ENCODE results near the gene IRAK1.
A peak's percentile ranks its signal among the peaks of the same experiment; 100 is the strongest.
"Not testable (repeated sequence)": the region's sequence is repeated elsewhere in the genome, so short reads cannot be mapped to it uniquely, and the experiment has no call there.

The IRAK1 gene

DNA sequence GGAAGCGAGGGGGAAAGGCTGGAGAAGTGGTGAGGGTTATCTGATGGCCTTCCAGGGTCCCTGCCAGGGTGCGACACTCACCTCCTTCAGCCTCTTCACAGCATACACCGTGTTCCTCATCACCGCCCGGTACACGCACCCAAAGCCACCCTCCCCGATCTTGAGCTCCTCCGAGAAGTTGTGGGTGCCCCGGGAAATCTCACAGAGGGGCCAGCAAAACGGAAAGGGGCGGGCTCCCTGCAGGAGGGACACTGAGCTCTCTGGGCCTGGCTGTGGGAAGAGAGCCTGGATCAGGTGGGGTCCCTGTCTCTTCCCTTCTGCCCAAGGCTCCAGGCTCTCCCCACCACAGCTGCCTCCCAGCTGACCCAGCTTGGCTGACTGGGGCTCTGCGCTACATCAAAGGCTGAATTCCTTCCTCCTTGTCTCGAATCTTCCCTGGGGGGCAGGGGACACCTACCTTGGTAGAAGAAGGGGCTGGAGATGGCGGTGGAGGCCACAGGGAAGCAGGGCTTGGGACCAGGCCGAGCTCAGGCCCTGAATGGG is 1.1 kb downstream of the IRAK1 start:
- no peak for DNase-seq

DNA sequence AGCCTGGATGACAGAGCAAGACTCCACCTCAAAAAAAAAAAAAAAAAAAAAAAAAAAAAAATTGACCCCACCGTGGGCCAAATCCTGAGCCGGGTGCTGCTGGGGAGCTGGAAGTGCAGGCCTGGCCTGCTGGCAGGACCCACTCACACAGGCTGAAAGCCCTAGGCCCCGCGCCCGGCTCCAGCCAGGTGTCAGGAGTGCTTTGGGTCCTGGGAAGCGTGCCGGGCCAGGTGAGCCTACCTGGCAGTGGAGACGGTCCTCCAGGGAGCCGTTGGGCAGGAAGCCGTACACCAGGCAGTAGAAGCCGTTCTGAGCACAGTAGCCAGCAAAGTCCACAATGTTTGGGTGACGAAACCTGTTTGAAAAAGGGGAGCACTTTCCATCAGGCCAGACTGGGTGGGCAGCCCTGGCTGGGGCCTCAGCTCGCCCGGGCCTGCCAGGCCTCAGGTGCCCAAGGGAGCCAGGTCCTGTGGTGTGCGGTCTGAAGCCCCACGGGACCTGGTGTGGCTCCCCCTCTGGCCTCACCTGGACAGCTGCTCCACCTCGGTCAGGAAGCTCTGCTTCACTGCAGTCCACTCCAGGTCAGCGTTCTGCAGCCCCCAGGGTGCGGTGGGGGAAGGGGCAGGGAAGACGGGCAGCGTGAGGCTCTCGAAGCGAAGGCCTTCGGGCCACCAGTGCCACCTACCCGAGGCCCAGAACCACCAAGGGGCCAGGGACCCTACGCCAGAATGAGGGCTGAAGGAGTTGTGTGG is 1.8 kb downstream of the IRAK1 start:
- no peak for DNase-seq

DNA sequence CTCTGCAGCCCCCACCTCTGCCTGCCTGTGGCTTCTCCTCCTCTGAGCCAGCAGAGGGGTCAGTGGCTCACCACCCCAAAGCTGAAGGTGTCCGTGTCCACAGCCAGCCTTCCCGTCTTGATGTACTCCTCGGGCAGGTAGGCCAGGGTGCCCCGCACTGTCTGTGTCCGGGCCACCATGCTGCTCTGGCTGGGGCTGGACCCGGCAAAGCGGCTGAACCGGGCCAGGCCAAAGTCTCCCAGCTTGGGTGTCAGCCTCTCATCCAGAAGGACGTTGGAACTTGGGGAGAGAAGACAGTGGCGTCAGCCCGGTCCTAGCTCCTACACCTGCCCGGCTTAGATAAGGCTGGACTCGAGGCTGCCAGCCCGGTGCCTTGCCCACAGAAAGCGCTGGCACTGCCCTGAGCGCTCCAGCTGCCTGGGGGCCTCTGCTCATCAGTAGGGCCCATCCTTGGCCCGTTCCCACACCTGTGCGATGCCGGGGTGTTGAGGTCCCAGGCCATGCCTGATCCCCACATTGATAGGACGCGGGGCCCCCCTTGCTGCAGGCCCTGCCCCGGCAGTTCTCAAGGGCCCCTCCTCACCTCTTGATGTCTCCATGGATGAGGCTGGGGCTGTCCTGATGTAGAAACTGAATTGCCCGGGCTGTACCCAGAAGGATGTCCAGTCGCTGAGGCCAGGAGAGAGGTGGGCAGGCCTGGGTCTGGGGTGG is 3.2 kb downstream of the IRAK1 start:
- no peak for DNase-seq

DNA sequence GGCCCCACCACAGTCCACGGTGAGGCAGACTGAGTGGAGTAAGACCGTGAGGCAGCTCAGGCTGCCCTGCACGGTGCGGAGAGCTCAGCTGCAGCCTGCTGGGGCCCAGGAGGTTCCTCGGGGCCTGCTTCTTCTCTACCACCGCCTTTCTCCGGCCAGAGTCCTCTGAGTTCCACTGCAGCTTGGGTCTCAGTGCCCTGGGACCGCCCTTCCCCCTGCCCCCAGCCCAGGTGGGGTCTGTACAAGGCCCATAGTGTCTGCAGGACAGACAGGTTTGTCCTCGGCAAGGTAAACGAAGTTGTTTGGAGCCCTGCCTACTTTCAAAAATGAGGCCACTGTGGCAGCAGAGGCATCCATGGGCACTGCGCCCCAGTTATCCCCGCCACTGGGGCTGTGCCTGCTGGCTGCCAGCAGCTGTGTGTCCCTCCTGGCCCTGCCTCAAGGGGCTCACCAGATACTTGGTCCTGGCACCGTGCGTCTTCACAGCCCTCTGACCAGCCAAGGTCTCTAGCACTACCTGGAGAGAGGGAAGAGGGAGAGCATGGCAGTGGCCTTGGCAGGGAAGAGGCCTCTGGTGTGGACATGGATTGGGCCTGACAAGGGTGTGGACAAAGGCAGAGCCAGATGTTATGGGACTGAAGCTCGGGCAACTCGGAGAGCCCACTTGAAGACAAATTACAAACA is 4.0 kb downstream of the IRAK1 start:
- no peak for DNase-seq

DNA sequence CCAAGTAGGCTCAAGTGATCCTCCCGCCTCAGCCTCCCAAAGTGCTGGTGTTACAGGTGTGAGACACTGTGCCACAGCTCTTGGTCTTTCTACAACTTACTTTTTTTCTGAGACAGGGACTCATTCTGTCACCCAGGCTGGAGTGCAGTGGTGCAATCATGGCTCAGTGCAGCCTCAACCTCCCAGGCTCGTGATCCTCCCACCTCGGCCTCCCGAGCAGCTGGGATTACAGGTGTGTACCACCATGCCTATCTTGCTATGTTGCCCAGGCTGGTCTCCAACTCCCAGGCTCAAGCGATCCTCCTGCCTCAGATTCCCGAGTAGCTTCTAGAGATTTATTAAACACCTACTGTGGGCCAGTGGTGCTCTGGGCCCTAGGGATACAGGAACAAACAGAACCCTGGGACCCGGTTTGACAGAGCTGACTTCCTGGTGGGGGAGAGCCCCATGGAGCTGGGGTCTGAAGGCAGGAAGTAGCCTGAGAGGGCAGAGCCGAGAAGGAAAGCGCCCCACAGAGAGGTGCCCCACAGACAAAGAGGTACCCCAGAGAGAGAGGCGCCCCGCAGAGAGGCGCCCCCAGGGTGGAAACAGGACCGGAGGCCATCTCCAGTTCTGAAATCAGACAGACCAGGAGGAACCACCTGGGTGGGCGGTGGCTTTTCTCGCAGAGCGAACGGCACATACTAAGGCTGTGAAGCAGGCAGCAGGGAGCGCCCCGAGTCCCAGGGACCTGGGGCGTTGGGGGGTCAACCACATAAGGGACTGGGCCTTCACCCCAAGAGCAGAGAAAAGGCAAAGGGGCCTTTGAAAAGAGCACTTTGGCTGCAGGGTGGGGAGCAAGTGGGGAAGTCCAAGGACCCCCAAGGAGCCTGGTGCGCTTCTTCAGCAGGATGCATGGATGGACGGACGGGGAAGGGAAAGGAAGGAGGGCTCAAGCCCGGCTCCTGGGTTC is 5.0 kb downstream of the IRAK1 start:
- no peak for DNase-seq

DNA sequence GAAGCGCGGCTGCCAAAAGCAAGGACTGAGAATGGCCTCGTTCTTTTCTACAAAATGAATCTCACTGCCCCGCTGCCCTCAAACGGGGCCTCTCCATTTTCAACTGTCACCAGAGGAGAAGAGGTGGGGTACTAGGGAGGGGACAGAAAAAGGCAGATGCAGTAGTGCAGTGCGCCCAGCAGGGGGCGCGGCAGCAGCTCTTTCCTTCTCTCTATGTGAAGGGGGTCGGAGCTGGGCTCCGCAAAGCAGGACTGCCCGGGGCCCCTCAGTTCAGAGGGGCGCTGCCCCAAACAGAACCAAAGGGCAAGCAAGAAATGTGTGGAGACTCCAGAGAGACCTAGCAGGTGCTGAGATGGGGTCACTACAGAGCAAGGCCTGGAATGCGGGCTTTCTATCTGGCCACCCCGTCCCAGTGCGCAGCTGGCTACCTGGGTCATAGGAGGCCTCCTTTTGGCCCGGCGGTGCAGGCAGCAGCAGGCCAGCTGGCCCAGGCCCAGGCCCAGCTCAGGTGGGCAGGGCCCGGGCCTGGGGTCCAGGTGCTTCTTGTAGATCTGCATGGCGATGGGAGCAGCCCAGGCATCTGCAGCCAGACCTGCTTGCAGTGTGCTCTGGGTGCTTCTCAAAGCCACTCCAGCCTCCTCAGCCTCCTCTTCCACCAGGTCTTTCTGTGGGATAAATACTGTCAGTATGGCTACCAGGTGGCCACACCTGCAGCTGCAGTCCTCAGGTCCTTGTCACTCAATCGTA is 5.9 kb downstream of the IRAK1 start:
- DNase-seq, result peak; percentile 27

DNA sequence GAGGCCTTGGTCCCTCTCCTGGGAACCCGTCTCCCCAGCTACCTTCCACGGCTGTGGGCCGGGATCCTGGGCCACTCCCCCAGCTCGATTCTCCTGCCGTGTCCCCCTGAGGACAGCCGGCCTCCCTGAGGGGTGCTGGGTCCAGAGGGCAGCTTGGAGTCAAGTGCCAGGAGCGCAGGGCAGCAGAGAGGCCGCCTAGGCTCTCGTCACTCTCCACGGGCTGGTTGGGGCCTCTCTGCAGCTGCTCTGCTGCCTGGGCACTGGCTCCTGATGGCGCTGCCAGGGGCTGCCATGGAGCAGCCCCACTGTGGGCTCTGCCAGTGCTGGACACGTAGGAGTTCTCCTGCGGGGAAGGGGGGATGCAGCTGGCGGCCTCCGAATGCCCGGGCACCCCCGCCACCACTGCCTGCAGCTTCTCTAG is 6.7 kb downstream of the IRAK1 start:
- DNase-seq, result no peak

DNA sequence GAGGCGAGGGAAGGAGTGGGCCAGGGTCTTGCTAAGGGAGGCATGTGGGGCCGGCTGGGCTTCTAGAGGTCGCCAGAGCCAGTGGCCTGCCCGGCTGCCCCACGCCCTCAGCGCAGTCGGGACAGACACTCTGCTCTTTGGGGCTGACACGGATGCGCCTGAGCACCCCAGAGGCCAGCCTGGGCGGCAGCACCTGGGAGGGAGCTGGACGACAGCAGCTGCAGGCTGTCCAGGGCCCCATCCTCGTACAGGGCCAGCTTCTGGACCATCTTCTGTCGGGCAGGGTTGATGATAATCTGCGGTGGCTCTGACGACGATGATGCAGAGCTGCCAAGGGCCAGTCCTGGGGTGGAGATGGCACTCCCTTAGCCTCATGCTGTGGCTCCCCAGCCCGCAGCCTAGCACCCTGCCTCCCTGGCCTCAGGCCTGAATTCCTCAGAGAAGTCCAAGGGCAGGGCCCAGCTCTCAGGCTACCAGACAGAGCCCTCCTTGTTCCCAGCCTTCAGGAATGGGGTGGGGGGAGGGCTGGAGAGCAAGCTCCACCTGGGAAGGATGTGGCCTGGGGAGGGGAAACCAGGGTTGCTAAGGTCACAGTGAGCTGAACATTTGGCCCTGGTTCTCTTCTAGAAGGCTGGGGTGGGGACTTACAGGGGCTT is 7.2 kb downstream of the IRAK1 start:
- no peak for DNase-seq

DNA sequence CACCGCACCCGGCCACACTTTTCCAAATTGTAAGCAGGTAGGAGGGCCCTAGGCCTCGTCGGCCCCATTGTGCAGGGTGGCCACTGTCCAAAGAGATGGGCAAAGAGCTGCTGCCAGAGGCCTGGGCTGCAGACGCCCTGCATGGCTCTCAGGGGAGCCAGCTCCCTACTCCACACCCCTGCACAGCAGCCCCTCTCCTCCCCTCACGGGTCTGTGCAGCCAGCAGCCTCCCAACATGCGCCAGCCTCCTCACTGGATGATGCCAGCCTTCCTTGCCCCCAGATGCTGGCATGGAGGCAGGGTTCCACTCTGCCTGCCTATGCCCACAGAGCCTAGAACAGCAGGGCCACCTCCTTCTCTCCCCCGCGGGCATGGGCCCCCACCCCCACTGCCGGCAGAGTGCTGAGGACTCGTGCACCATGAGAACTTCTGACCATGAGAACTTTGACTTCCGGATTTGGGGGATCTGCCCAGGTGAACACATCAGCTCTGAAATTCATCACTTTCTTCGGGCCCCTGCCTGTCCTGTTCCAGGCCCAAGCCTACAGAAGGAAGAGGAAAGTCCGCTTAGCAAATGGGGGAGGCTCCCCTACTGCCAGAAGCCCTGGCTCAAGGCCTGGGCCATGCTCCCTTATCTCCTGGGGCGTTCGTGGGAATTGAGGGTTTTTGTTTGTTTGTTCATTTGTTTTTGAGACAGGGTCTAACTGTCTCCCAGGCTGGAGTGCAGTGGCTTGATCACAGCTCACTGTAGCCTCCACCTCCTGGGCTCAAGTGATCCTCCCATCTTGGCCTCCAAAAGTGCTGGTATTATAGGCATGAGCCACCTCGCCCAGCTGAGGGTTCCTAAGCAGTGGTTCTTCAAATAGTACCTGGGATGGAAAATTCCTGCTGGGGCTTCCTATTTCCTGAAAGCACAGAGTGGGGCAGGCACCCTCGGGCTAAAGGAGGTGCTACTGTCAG is 8.0 kb downstream of the IRAK1 start:
- no peak for DNase-seq

DNA sequence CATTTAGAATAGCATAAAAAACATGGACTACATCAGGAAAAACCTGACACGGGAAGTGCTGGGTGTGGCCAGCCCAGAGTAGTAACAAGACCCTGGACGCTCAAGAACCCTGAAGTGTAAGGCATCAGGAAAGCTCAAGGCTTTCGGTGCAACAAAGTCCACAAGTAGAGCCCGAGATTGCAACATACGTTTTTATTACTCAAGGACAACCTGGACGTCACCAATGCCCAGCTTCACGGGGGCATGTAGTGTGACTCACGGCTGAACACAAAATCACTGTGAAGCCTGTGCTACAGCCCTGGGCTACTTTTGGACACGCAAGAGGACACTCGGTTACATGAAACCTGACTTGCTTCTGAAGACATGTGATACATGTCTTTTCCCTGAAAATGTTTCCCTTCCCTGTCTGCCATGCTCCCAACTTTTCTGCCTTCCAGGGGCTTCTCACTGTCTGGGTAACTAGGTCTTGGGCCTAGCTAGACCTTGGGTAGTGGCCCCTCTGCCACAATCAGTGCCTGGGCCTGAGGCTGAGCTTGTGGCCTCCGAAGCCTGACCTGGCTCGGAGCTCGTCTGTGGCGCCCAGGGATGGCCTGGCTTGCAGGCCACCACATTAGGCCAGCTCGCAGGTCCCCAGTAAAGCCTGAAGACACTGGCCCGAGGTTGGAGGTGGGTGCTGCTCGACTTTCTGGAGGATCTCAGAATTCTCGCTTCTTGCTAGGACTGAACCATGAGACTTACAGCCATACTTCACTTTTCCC is 9.2 kb downstream of the IRAK1 start:
- DNase-seq, result no peak

DNA sequence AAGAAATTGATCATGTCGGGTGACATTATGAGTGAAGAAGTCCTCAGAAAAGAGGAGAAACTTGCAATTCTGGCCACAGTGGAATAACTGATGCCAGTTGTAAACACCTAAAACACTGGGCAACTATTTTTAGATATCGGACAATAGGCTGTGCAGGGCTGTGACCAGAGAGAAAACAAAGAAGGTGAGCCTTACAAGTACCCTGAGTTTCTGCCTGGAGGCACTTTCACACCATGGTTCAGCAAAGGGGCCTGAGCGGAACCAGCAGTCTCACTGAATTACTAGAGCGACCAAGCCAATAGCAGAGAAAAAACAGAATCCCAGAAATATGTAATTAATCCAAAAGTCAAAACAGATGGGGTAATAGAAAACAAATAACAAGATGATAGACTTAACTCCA is 11.2 kb downstream of the IRAK1 start:
- no peak for DNase-seq

DNA sequence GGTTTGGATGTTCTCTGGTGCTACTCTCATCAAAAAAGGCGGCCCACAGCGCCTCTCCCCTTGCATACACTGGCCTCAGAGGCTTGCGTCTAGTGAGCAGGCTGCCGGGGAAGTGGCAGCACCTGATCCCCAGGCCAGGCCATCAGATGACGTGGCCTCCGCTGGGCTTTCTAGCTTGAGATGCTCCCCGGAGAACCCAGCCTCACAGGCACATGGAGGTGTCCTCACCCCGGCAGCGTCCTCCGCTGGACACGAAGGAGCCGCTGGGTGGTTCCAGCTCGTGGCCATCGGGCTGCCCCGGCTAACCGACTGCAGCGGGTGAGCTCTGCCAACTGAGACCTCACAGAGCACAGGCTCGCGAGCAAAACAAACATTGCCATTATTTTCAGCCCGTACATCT is 12.8 kb downstream of the IRAK1 start:
- no peak for DNase-seq

DNA sequence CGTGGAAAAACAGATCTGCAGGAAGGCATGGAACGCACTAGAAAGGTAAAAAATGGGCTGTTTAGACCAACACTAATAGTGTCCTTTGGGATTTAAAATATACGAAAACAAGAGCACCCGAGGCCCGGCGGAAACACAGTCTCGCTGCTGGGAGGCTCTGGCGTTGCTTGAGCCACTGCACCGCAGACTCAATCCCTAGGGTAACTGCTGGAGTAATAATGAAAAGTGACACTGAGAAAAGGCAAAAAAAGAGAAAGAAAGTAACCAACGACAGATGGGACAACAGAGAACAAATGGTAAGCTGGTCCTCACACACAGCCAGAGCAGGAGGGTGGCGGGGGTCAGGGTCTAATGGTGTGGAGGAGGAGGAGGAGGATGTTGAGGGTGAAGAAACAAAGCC is 15.4 kb downstream of the IRAK1 start:
- no peak for DNase-seq

DNA sequence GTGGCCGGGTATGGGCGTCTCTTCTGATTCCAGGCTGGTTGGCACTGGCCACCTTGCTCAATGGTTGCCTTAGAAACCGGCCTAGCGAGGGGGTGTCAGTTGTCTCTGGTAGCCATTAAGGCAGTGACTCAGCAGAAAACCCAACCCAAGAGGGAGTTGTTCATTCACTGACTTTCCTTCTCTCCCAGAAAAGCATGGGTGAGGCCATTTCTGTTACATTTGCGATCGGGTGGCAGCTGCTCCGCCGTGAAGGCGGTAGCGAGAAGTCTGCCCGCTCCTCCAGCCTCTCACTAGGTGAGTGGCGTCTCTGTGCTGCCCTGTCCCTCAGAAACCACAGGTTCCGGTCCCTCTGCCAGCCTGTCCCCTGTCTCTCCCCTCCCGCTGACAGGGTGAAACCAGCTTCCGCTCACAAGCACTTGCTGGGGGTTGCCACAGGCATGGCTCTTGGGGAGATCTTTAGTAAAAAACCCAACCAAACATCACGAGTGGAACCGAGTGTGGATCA is 17.4 kb downstream of the IRAK1 start:
- DNase-seq, result peak; percentile 29

DNA sequence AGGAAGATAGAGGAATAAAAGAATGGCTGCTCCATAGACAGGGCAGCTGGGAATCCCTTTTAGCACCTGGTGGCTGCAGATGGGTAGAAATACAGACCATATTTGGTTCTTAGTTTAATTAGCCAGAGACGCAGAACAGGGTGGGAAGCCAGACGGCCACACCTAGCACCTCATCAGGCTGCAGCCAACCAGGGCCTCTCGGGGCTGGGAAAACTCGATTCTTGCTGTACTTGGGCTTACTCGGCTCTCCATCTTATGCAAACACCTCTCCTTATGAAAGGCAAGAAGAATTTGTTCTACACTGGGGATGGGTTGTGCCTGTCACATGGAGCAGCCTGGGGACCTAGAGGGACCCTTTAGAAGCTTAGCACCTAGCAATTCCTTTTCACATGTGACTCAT is 19.7 kb downstream of the IRAK1 start:
- no peak for DNase-seq

DNA sequence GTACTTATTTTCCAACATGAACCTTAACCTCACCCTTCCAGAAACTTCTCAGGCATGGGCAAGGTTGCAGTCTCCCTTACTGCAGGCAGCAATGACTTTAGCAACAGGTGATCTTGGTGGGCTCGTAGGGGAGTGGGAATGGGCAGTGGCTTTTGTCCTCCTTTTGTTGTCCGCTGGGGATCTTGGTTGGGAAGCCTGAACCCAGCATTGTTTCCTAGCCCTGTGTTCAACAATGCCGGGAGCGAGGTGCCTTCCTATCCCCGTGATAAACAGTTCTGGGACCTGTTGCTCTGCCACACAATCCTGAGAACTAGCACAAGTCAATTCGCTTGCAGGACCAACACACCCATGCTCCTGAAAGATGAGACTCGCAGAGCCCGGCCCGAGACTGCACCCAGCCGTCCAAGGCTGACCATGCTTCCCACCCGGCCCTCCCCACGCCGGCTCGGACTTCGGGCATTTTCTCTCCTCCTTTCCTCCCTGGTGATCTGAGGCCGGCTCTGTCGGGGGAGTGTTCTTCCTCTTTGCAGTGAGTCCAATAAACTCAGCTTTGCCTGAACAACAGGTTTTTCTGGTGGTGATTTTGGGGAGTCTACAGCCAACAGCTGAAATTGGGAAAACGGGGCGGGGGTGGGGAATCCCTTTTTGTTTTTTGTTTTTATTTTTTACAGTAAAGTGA is 20.2 kb downstream of the IRAK1 start:
- no peak for DNase-seq

DNA sequence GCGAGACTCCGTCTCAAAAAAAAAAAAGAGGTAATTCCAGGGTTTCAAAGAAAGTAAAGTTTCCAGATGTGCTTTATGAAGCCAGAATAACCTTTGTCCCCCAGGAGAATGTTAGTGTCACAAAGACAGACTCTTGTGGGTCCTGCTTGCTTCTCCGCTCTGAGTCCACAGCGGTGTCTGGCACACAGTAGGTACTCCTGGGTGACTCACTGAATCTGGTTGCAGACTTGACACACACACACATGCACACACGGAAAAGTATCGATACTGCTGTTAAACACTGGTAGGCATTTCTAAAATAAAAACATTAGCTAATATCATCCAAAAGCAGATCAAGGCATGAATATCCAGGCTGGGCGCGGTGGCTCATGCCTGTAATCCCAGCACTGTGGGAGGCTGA is 24.2 kb downstream of the IRAK1 start:
- DNase-seq, result no peak

DNA sequence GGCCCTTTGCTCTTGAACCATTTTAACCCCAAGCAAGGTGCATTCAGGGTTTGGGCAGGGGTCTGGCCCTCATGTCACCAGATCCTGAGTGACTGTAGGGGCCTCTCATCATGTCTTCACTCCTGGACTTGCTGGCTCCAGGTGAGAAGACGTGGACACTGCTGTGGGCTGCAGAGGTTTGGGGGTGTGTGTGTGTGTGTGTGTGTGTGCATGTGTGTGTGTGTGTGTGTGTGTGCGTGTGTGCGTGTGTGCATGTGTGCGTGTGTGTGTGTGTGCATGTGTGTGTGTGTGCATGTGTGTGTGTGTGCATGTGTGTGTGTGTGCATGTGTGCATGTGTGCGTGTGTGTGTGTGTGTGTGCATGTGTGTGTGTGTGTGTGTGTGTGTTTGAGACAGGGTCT is 25.3 kb downstream of the IRAK1 start:
- DNase-seq, result not testable (repeated sequence)
